ENCODE data around the gene FIGNL2. TPM values are rescaled to one million over a fixed set of nuclear protein-coding genes. Genes with fewer than 3 reads are reported as not detected.

FIGNL2 gene
- total and polyA plus RNA-seq, 8 donors, result 0.58 to 2.3 (median 1.6) TPM

GRCh38 chr12:51846271-51846691 is 2.2 kb downstream of the FIGNL2 start:
- H3K4me3 ChIP-seq, result no peak overlapping the region
- H3K36me3 ChIP-seq, result no peaks in the 10 kb centered on the region
- intact Hi-C loops (cut with DNase I), result no loop called here
- peak overlapping the region in 1 of 2 donors; percentile 45 for H3K27ac ChIP-seq
- no peaks in the 10 kb centered on the region for H3K9me3 ChIP-seq
- DNase-seq (no peak), ATAC-seq (no peak)
- H3K4me1 ChIP-seq, result peaks cover 1 to 35% of the 10 kb centered on the region in 2 donors
- H3K27me3 ChIP-seq, result peaks cover 44 to 95% of the 10 kb centered on the region in 2 donors
- TF ChIP-seq CTCF (IDR thresholded peaks at IDR 0.05), result no peak

- ATAC-seq (no peak), DNase-seq (no peak)
- no peak for TF ChIP-seq CTCF (IDR thresholded peaks at IDR 0.05)
- Histone ChIP-seq H3K27me3 (peaks cover 44 to 96% of the 10 kb centered on the region in 2 donors), H3K4me1 (peaks cover 0 to 27% of the 10 kb centered on the region in 2 donors), H3K36me3 (no peaks in the 10 kb centered on the region), H3K4me3 (no peak overlapping the region), H3K9me3 (no peaks in the 10 kb centered on the region), H3K27ac (no peak overlapping the region)
- intact Hi-C loops (cut with DNase I), result no loop called here
These were observed 3.0 kb downstream of the FIGNL2 start for GRCh38 chr12:51845482-51845881.

DNA sequence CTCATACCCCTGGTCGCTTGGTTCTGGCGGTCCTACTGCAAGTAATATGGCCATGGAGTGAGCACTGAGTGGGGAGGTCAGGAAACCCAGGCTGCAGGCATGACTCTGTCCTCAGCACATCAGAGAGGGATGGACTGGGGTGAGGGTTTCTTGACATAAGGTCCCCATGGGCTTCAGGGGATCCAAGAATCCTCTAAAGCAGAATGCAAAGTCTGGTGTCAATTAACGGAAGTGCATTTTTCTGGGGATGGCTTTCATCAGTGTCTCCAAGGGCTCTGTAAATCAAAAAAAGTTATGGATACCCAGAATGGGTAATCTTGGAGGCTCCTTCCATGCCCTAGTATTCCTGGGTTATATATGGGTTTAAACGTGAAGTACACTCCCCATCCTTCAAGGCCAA is 3.7 kb downstream of the FIGNL2 start:
- Histone ChIP-seq H3K36me3 (no peaks in the 10 kb centered on the region), H3K4me1 (peaks cover 0 to 23% of the 10 kb centered on the region in 2 donors), H3K27me3 (peaks cover 44 to 90% of the 10 kb centered on the region in 2 donors), H3K9me3 (no peaks in the 10 kb centered on the region), H3K27ac (no peak overlapping the region), H3K4me3 (no peak overlapping the region)
- no peak for DNase-seq
- TF ChIP-seq CTCF (IDR thresholded peaks at IDR 0.05), result no peak
- ATAC-seq, result no peak
- intact Hi-C loops (cut with DNase I), result no loop called here

DNA sequence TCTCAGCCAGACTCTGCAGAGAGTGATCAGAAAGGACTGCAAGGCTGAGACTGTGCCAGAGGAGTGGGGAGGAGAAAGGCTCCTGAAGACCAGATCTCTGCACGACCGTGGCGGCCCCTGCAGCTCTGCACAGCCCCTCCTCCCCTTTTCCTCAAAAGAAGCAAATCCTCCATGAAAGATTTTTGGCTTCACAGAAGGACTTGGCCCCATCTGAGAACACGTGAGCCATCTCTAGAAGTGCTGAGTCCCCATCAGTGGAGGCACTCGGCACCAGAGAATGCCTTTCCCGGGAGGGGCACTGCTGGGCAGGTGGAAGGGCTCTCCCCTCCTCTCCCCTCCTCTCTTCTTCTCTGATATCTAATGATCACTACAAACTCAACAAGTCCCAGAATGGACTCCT is 6.8 kb downstream of the FIGNL2 start:
- no peak for ATAC-seq
- Histone ChIP-seq H3K4me3 (no peak overlapping the region), H3K4me1 (peaks cover 0 to 5% of the 10 kb centered on the region in 2 donors), H3K9me3 (no peaks in the 10 kb centered on the region), H3K27me3 (peaks cover 26 to 59% of the 10 kb centered on the region in 2 donors), H3K36me3 (no peaks in the 10 kb centered on the region), H3K27ac (no peak overlapping the region)
- peak in 1 of 4 donors; percentile 45 for DNase-seq
- intact Hi-C loops (cut with DNase I), result no loop called here
- TF ChIP-seq CTCF (IDR thresholded peaks at IDR 0.05), result no peak

- ATAC-seq, result no peak
- intact Hi-C loops (cut with DNase I), result no loop called here
- Histone ChIP-seq H3K27ac (no peak overlapping the region), H3K4me1 (no peaks in the 10 kb centered on the region), H3K27me3 (peaks cover 18 to 54% of the 10 kb centered on the region in 2 donors), H3K9me3 (no peaks in the 10 kb centered on the region), H3K36me3 (no peaks in the 10 kb centered on the region), H3K4me3 (no peak overlapping the region)
- TF ChIP-seq CTCF (IDR thresholded peaks at IDR 0.05), result no peak
- no peak for DNase-seq
These were observed 7.6 kb downstream of the FIGNL2 start for GRCh38 chr12:51840966-51841365.

Measured in left lung (tissue), 10 donors.